LHCN-M2 (cell line): Measurements from ENCODE around the gene CBFA2T3. TPM values are rescaled to one million over a fixed set of nuclear protein-coding genes. Genes with fewer than 3 reads are reported as not detected.
A peak's percentile ranks its signal among the peaks of the same experiment; 100 is the strongest.

Experiments used
- DNase-seq: peaks from one replicate; pipeline ENCODE4 v3.0.0-alpha.2; 2012; ENCODE audit warnings: low read depth
- total RNA-seq: library from RNA; depleted of rRNA; stranded (reverse); fragments of >200 nt; gene quantifications from 2 replicates; pipeline ENCODE4 v1.2.3, GENCODE V29; 2014

CBFA2T3 gene
- total RNA-seq, 1 experiment from 2014 or later, result not detected

GRCh38 chr16:88963583-88963982, 13.4 kb downstream of the CBFA2T3 start:
- DNase-seq, result no peak

GRCh38 chr16:88962478-88963152, 14.4 kb downstream of the CBFA2T3 start:
- DNase-seq, result no peak

GRCh38 chr16:88961011-88961410, 16.0 kb downstream of the CBFA2T3 start:
- no peak for DNase-seq

- DNase-seq, result no peak
These were observed 16.5 kb downstream of the CBFA2T3 start for GRCh38 chr16:88960516-88960915.

GRCh38 chr16:88959022-88959421, 18.0 kb downstream of the CBFA2T3 start:
- DNase-seq, result no peak

- no peak for DNase-seq
These were observed 19.0 kb downstream of the CBFA2T3 start for GRCh38 chr16:88957887-88958577.

GRCh38 chr16:88957433-88957767, 19.6 kb downstream of the CBFA2T3 start:
- DNase-seq, result no peak

- DNase-seq, result peak; percentile 72
These were observed 20.2 kb downstream of the CBFA2T3 start for GRCh38 chr16:88956546-88957432.

- no peak for DNase-seq
These were observed 21.1 kb downstream of the CBFA2T3 start for GRCh38 chr16:88955906-88956305.

GRCh38 chr16:88953003-88953690, 23.9 kb downstream of the CBFA2T3 start:
- no peak for DNase-seq

- no peak for DNase-seq
These were observed 25.0 kb downstream of the CBFA2T3 start for GRCh38 chr16:88951989-88952388.

GRCh38 chr16:88951501-88951900, 25.5 kb downstream of the CBFA2T3 start:
- DNase-seq, result no peak

GRCh38 chr16:88948781-88949490, 28.1 kb downstream of the CBFA2T3 start:
- DNase-seq, result no peak

GRCh38 chr16:88945473-88945872, 31.5 kb downstream of the CBFA2T3 start:
- DNase-seq, result no peak

- no peak for DNase-seq
These were observed 33.3 kb downstream of the CBFA2T3 start for GRCh38 chr16:88943741-88944140.

GRCh38 chr16:88943131-88943664, 33.8 kb downstream of the CBFA2T3 start:
- DNase-seq, result no peak

- no peak for DNase-seq
These were observed 34.8 kb downstream of the CBFA2T3 start for GRCh38 chr16:88941913-88942909.

- no peak for DNase-seq
These were observed 35.9 kb downstream of the CBFA2T3 start for GRCh38 chr16:88940862-88941817.
